ENCODE measurements around the gene RPL9.
"Not testable (repeated sequence)": the region's sequence is repeated elsewhere in the genome, so short reads cannot be mapped to it uniquely, and the experiment has no call there.

Gene RPL9

GRCh38 chr4:39458505-39459300 is at the start of gene RPL9, which contains the start of gene LIAS:
RPL9 (minus strand) TSS chr4:39458922; CDS start chr4:39458439, 483 bp downstream.
LIAS (plus strand) TSS chr4:39459056; CDS start chr4:39459118, 62 bp downstream.
- peak; percentile 68 to 98 (median 88) for DNase-seq

- DNase-seq: no peak
Observed at GRCh38 chr4:39505581-39505980, 46.9 kb upstream of the RPL9 start.

- no peak for DNase-seq
Observed at GRCh38 chr4:39504538-39504937, 45.8 kb upstream of the RPL9 start.

GRCh38 chr4:39502664-39503035 is 43.9 kb upstream of the RPL9 start:
- DNase-seq: not testable (repeated sequence)

- no peak for DNase-seq
Observed at GRCh38 chr4:39502019-39502663, 43.4 kb upstream of the RPL9 start.

GRCh38 chr4:39498727-39499020 is 40.0 kb upstream of the RPL9 start:
- DNase-seq: no peak

- DNase-seq: no peak
Observed at GRCh38 chr4:39497909-39498726, 39.4 kb upstream of the RPL9 start.

- DNase-seq: no peak
Observed at GRCh38 chr4:39495446-39496213, 36.9 kb upstream of the RPL9 start.

GRCh38 chr4:39494354-39494753 is 35.6 kb upstream of the RPL9 start:
- DNase-seq: no peak

- DNase-seq: no peak
Observed at GRCh38 chr4:39490322-39490721, 31.6 kb upstream of the RPL9 start.

GRCh38 chr4:39486221-39486804 is 27.6 kb upstream of the RPL9 start:
- DNase-seq: no peak

- DNase-seq: no peak
Observed at GRCh38 chr4:39484582-39485272, 26.0 kb upstream of the RPL9 start.

- DNase-seq: no peak
Observed at GRCh38 chr4:39480902-39481695, 22.4 kb upstream of the RPL9 start.

GRCh38 chr4:39480251-39480650 is 21.5 kb upstream of the RPL9 start:
- no peak for DNase-seq

- no peak for DNase-seq
Observed at GRCh38 chr4:39476187-39476895, 17.6 kb upstream of the RPL9 start.

GRCh38 chr4:39472396-39472795 is 13.7 kb upstream of the RPL9 start:
- DNase-seq: no peak

- no peak for DNase-seq
Observed at GRCh38 chr4:39470402-39470801, 11.7 kb upstream of the RPL9 start.

- DNase-seq: peak in 9 of 56 donors; percentile 2 to 52 (median 11)
Observed at GRCh38 chr4:39469429-39470077, 10.8 kb upstream of the RPL9 start.
